Measurements from ENCODE around the gene PTMA.

GRCh38 chr2:231699006-231699405 lies 9.3 kb upstream of the PTMA start:
- TF ChIP-seq, protein P1, sequence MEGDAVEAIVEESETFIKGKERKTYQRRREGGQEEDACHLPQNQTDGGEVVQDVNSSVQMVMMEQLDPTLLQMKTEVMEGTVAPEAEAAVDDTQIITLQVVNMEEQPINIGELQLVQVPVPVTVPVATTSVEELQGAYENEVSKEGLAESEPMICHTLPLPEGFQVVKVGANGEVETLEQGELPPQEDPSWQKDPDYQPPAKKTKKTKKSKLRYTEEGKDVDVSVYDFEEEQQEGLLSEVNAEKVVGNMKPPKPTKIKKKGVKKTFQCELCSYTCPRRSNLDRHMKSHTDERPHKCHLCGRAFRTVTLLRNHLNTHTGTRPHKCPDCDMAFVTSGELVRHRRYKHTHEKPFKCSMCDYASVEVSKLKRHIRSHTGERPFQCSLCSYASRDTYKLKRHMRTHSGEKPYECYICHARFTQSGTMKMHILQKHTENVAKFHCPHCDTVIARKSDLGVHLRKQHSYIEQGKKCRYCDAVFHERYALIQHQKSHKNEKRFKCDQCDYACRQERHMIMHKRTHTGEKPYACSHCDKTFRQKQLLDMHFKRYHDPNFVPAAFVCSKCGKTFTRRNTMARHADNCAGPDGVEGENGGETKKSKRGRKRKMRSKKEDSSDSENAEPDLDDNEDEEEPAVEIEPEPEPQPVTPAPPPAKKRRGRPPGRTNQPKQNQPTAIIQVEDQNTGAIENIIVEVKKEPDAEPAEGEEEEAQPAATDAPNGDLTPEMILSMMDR (conservative IDR thresholded peaks at IDR 0.05) = no peak
- no peak for TF ChIP-seq EZH2 (IDR thresholded peaks at IDR 0.05; ENCODE audit: low read depth)
